ENCODE data around the gene KRT12.

DNA sequence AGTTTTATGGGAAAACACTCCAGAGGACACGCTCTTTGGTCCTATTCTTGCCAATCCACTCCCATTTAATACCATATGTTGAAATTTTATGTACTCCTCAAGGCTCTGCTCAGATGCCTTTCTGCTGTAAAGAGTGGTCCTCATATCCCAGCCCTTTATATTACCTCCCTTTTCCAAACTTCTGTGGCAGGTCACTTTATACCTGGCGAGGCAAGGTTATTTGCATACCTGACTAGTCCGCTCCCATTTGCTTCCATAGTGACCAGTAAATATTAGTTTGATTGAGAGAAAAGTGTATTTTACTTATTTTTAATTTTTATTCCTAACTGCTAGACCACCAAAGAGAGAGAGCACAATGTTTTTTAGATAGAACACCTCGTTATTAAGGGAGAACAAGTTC is 17.3 kb downstream of the KRT12 start:
- TF ChIP-seq, protein P1, sequence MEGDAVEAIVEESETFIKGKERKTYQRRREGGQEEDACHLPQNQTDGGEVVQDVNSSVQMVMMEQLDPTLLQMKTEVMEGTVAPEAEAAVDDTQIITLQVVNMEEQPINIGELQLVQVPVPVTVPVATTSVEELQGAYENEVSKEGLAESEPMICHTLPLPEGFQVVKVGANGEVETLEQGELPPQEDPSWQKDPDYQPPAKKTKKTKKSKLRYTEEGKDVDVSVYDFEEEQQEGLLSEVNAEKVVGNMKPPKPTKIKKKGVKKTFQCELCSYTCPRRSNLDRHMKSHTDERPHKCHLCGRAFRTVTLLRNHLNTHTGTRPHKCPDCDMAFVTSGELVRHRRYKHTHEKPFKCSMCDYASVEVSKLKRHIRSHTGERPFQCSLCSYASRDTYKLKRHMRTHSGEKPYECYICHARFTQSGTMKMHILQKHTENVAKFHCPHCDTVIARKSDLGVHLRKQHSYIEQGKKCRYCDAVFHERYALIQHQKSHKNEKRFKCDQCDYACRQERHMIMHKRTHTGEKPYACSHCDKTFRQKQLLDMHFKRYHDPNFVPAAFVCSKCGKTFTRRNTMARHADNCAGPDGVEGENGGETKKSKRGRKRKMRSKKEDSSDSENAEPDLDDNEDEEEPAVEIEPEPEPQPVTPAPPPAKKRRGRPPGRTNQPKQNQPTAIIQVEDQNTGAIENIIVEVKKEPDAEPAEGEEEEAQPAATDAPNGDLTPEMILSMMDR (IDR thresholded peaks at IDR 0.05), result no peak
- no peak for TF ChIP-seq POLR2A (IDR thresholded peaks at IDR 0.05)
